Fibroblast of lung (primary cell): ENCODE results near the gene KCND2. TPM values are rescaled to one million over a fixed set of nuclear protein-coding genes. Genes with fewer than 3 reads are reported as not detected.
"Not testable (repeated sequence)": the region's sequence is repeated elsewhere in the genome, so short reads cannot be mapped to it uniquely, and the experiment has no call there.

Experiments used
- DNase-seq, 2 donors: peaks; one replicate each; pipeline versions ENCODE4 v3.0.0 to v3.0.0-alpha.2; 2010; ENCODE audit warnings: low read depth in 2 of 2
- H2AFZ ChIP-seq: 2 replicates; pipeline ENCODE4 v1.5.1; 2012; ENCODE audit warnings: low read length, control low read depth, inconsistent platforms
- H3K27ac ChIP-seq: 2 replicates; pipeline ENCODE4 v1.5.1; 2011; ENCODE audit warnings: low read length, control low read depth; ENCODE audit not compliant: insufficient read depth
- H3K27me3 ChIP-seq: 2 replicates; pipeline ENCODE4 v1.5.1; 2011; ENCODE audit warnings: mild to moderate bottlenecking, low read length; ENCODE audit not compliant: control insufficient read depth, insufficient read depth
- H3K36me3 ChIP-seq: 2 replicates; pipeline ENCODE4 v1.5.1; 2011; ENCODE audit warnings: low read length; ENCODE audit not compliant: control insufficient read depth, insufficient read depth
- H3K4me1 ChIP-seq: 2 replicates; pipeline ENCODE4 v1.5.1; 2011; ENCODE audit warnings: low read length; ENCODE audit not compliant: control insufficient read depth, insufficient read depth; ENCODE audit errors: extremely low read depth
- H3K4me2 ChIP-seq: 2 replicates; pipeline ENCODE4 v1.5.1; 2011; ENCODE audit warnings: low read length, control low read depth; ENCODE audit not compliant: insufficient read depth; ENCODE audit errors: extremely low read depth
- H3K4me3 ChIP-seq, 4 experiments: fragments of 200-600 bp in 1 of 4; sonication (generic) in 1 of 4; replicated peaks in 1 of 4; 2 replicates each; pipeline ENCODE4 v1.5.1; 2011 to 2016; ENCODE audit warnings: low read length in 4 of 4, low read depth in 3 of 4, mild to moderate bottlenecking in 3 of 4, control low read depth in 2 of 4, inconsistent platforms in 1 of 4, mixed read lengths in 1 of 4; ENCODE audit not compliant: insufficient read depth in 1 of 4; ENCODE audit errors: control extremely low read depth in 1 of 4
- H3K79me2 ChIP-seq: 2 replicates; pipeline ENCODE4 v1.5.1; 2012; ENCODE audit warnings: mild to moderate bottlenecking, low read length, inconsistent platforms; ENCODE audit not compliant: control insufficient read depth, insufficient read depth
- H3K9ac ChIP-seq: 2 replicates; pipeline ENCODE4 v1.5.1; 2011; ENCODE audit warnings: mild to moderate bottlenecking, low read length, control low read depth; ENCODE audit not compliant: insufficient read depth
- H3K9me3 ChIP-seq: 2 replicates; pipeline ENCODE4 v1.5.1; 2012; ENCODE audit warnings: low read depth, low read length; ENCODE audit not compliant: control insufficient read depth, insufficient read depth
- H4K20me1 ChIP-seq: 2 replicates; pipeline ENCODE4 v1.5.1; 2011; ENCODE audit warnings: low read length; ENCODE audit not compliant: control insufficient read depth, insufficient read depth; ENCODE audit errors: extremely low read depth
- CTCF ChIP-seq, 2 donors: IDR thresholded peaks in 1 of 2; conservative IDR thresholded peaks in 1 of 2; 1 replicate in 1 of 2; 2 replicates in 1 of 2; pipeline ENCODE4 v1.5.1; 2011 to 2012; ENCODE audit warnings: low read length in 2 of 2, control low read depth in 1 of 2, inconsistent platforms in 1 of 2, low read depth in 1 of 2, mild to moderate bottlenecking in 1 of 2
- EZH2 ChIP-seq: IDR thresholded peaks from 2 replicates; pipeline ENCODE4 v1.5.1; 2012; ENCODE audit warnings: low read length, control low read depth, mild to moderate bottlenecking; ENCODE audit errors: missing control alignments
- polyA plus RNA-seq, 2 donors: library from polyadenylated mRNA; depleted of rRNA in 1 of 2; stranded (reverse) in 1 of 2; unstranded in 1 of 2; fragments of >200 nt; gene quantifications; 2 replicates each; pipeline ENCODE4 v1.2.1, GENCODE V29; 2011 to 2012; ENCODE audit warnings: missing spikeins in 1 of 2
- total RNA-seq: library from RNA; depleted of rRNA; stranded (reverse); fragments of >200 nt; gene quantifications from 2 replicates; pipeline ENCODE4 v1.2.1, GENCODE V29; 2014

Gene KCND2
- total and polyA plus RNA-seq, 2 donors (not counting 1 experiment from before 2014, with no cell fraction given), result 2.1 to 6.1 TPM

GRCh38 chr7:120700796-120701195, 427.8 kb downstream of the KCND2 start:
- H3K9me3 ChIP-seq, result no peaks in the 10 kb centered on the region
- H3K9ac ChIP-seq, result no peak overlapping the region
- DNase-seq, result no peak
- H3K4me3 ChIP-seq, result no peak overlapping the region
- H3K4me2 ChIP-seq, result no peak overlapping the region
- no peaks in the 10 kb centered on the region for H3K27me3 ChIP-seq
- no peaks in the 10 kb centered on the region for H3K36me3 ChIP-seq
- H3K4me1 ChIP-seq, result no peaks in the 10 kb centered on the region
- TF ChIP-seq CTCF (conservative IDR thresholded peaks at IDR 0.05 in 1 of 2, IDR thresholded peaks at IDR 0.05 in 1 of 2; ENCODE audit: low read depth in 1 of 2, low read length in 2 of 2), result no peak
- TF ChIP-seq EZH2, result no peak
- no peak overlapping the region for H2AFZ ChIP-seq
- no peaks in the 10 kb centered on the region for H3K79me2 ChIP-seq
- H3K27ac ChIP-seq, result no peak overlapping the region
- no peaks in the 10 kb centered on the region for H4K20me1 ChIP-seq

- not testable (repeated sequence) for H3K4me3 ChIP-seq, H3K9ac ChIP-seq, H3K27me3 ChIP-seq, H2AFZ ChIP-seq, H4K20me1 ChIP-seq, H3K4me2 ChIP-seq, DNase-seq, H3K4me1 ChIP-seq, H3K79me2 ChIP-seq, H3K36me3 ChIP-seq, H3K27ac ChIP-seq, H3K9me3 ChIP-seq
Measured at GRCh38 chr7:120702408-120702807, 429.4 kb downstream of the KCND2 start.

GRCh38 chr7:120703585-120704240, 430.7 kb downstream of the KCND2 start:
- Histone ChIP-seq H3K9ac (no peak overlapping the region), H3K36me3 (no peaks in the 10 kb centered on the region), H3K4me1 (no peaks in the 10 kb centered on the region), H4K20me1 (no peaks in the 10 kb centered on the region), H3K9me3 (no peaks in the 10 kb centered on the region), H3K79me2 (no peaks in the 10 kb centered on the region), H3K4me3 (no peak overlapping the region), H2AFZ (no peak overlapping the region), H3K27me3 (no peaks in the 10 kb centered on the region), H3K27ac (no peak overlapping the region), H3K4me2 (no peak overlapping the region)
- no peak for DNase-seq
- TF ChIP-seq EZH2 (no peak), CTCF (conservative IDR thresholded peaks at IDR 0.05 in 1 of 2, IDR thresholded peaks at IDR 0.05 in 1 of 2; ENCODE audit: low read depth in 1 of 2, low read length in 2 of 2) (no peak)
